NOMO-1 (cell line): ENCODE results near the gene DHRSX.
"Not testable (repeated sequence)": the region's sequence is repeated elsewhere in the genome, so short reads cannot be mapped to it uniquely, and the experiment has no call there.

Experiments used
- DNase-seq, 2 experiments: peaks; one replicate each; lab custom pipeline; 2025; ENCODE audit not compliant: unreplicated experiment in 2 of 2; lab: John Stamatoyannopoulos, UW

Gene DHRSX

DNA sequence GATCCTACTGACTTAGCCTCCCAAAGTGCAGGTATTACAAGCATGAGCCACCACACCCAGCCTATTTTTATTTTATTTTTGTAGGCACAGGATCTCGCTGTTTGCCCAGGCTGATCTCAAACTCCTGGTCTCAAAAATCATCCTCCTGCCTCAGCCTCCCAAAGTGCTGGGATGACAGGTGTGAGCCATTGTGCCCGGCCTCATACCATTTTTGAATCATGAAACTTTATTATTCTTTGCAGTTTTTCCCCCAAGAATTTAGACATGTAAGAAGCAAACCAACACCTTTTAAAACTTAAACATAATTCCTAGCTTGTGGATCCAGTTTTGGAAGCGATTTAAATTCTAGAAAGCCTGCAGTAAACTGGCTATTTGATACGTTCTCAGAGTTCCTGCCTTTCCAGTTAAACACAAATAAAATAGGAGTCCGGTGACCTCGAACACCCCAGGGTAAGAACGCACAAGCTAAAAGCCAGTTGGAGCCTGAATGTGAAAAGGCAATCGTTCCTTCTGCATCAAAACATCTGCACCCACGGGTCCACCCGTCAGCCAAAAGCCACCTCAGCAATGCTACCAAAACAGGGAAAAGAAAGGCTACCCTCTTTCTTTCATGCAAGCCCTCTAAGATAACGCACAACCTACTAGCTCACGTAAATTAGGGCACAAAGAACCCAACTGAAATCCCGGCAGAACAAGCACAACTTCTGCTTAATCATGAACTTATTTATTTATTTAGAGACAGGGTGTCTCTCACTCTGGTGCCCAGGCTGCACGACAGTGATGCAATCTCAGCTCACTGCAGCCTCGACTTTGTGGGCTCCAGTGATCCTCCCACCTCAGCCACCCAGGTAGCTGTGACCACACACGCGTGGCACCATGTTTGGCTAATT is 39.7 kb downstream of the DHRSX start:
- DNase-seq = not testable (repeated sequence)

DNA sequence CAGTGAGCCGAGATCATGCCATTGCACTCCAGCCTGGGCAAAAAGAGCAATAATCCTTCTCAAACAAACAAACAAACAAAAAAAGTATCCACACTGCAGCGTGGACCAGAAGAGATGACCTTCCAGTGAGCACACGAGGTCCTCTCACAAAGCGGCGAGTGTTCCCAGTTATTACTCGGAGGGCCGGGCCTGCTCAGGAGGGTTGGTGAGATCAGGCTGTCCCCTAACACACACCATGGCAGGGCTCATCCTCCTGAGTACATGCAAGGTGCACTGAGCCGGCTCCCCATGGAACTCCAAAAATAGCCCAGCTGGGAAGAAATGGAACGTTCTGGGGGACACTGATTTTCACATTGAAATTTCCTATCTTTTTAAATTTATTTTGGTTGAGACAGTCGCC is 40.7 kb downstream of the DHRSX start:
- not testable (repeated sequence) for DNase-seq

DNA sequence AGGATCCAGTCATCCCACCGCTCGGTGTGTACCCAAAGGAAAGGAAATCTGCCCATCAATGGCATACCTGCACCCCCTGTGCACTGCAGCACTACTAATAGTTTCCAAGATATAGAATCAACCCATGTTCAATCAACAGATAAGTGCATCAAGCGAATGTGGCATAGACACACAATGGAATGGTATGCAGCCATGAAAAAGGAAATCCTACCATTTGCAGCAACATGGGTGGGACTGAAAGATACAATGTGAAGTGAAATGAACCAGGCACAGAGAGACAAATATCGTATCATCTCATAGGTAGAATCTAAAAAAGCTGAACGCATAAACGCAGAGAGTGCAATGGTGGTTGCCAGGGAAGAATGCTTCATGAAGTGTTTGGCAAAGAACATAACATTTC is 42.5 kb downstream of the DHRSX start:
- DNase-seq = no peak

DNA sequence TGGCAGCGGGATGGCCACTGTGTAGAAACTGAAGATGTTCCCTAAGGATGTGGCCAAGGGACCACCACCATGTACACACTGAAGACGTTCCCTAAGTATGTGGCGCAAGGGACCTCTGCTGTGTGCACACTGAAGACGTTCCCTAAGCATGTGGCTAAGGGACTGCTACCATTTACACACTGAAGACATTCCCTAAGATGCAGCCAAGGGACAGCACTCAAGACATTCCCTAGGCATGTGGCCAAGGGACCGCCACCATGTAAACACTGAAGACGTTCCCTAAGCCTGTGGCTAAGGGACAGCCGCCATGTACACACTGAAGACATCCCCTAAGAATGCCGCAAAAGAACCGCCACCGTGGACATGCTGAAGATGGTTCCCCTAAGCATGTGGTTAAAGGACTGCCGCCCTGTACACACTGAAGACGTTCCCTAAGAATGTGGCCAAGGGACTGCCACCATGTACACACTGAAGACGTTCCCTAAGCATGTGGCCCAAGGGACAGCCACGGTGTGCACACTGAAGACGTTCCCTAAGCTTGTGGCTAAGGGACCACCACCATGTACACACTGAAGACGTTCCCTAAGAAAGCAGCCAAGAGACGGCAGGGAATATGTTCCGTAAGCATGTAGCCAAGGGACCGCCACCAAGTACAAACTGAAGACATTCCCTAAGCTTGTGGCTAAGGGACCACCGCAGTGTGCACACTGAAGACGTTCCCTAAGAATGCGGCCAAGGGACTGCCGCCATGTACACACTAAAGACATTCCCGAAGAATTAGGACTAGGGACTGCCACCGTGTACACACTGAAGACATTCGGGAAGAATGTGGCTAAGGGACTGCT is 43.3 kb downstream of the DHRSX start:
- no peak for DNase-seq

DNA sequence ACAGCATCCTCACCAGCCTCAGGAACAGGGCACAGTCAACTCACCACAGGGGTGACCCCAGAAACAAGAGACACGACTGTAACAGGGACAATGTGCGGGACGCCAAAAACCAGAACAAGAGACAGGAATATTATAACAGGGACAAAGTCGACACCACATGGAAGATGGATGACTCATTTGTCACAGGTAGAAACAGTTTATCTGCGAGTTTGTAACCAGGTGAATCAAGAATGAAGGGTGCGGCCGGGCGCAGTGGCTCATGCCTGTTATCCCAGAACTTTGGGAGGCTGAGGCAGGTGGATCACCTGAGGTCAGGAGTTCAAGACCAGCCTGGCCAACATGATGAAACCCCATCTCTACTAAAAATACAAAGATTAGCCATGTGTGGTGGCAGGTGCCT is 44.7 kb downstream of the DHRSX start:
- not testable (repeated sequence) for DNase-seq

DNA sequence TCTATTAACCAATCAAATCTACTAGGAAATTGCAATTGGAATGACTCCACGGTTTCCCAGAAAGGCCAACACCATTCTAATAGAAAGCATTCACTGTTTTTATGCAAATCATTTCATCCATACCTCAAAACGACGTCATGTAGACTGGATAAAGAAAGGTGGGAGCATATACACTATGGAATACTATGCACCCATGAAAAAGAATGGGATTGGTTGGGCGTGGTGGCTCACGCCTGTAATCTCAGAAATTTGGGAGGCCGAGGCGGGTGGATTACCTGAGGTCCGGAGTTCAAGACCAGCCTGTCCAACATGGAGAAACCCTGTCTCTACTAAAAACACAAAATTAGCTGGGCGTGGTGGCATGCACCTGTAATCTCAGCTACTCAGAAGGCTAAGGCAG is 46.2 kb downstream of the DHRSX start:
- not testable (repeated sequence) for DNase-seq

DNA sequence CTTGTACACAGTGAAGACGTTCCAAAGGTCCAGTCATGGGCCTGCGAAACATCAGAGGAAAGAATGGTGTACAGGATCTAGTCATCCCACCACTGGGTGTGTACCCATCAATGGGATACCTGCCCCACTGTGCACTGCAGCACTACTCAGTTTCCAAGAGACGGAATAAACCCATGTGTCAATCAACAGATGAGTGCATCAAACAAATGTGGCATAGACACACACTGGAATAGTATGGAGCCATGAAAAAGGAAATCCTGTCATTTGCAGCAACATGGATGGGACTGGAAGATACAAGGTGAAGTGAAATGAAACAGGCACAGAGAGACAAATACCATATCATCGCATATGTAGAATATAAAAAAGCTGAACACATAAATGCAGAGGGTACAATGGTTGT is 48.0 kb downstream of the DHRSX start:
- no peak for DNase-seq

DNA sequence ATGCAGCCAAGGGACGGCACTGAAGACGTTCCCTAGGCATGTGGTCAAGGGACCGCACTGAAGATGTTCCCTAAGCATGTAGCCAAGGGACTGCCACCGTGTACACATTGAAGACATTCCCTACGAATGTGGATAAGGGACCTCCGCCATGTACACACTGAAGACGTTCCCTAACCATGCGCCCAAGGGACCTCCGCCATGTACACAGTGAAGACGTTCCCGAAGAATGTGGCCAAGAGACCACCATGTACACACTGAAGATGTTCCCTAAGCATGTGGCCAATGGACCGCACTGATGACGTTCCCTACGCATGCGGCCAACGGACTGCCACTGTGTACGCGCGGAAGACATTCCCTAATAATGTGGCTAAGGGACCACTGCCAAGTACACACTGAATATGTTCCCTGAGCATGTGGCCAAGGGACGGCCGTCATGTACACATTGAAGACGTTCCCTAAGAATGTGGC is 48.4 kb downstream of the DHRSX start:
- DNase-seq = no peak

DNA sequence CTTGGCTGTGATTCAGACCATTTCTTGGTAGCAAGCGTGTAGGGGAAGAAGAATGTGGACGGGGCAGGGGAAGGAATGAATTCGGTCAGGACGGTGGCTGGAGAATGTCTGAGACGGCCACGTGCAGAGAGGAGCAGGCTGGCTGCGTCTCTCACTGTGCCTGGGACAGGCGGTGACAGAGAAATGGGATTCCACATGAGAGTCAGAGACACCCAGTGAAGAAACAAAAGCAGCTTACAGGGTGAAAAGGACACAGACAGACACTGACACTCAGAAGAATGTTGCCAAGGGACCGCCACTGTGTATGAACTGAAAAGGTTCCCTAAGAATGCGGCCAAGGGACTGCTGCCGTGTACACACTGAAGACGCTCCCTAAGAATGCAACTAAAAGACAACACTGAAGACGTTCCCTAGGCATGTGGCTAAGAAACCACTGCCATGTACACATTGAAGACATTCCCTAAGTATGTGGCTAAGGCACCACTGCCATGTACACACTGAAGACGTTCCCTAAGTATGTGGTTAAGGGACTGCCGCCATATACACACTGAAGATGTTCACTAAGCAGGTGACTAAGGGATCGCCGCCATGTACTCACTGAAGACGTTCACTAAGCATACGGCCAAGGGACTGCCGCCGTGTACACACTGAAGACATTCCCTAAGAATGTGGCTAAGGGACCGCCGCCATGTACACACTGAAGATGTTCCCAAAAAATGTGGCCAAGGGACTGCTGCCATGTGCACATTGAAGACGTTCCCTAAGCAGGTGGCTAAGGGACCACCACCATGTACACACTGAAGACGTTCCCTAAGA is 49.1 kb downstream of the DHRSX start:
- DNase-seq = no peak

DNA sequence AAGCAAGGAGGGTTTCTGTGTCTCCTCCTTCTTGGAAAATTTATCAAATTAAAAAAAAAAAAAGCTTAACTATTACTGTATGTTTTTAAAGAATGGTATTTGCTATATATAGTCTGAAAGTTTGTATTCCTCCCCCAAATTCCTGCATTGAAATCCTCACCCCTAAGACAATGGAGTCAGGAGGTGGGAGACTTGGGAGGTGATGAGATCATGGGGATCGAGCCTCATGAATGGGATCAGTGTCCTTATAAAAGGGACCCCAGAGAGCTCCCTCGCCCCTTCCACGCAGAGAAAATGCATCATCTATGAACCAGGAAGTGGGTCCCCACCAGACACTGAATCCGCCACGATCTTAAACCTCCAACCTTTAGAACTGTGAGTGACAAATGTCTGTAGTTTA is 50.1 kb downstream of the DHRSX start:
- no peak for DNase-seq

DNA sequence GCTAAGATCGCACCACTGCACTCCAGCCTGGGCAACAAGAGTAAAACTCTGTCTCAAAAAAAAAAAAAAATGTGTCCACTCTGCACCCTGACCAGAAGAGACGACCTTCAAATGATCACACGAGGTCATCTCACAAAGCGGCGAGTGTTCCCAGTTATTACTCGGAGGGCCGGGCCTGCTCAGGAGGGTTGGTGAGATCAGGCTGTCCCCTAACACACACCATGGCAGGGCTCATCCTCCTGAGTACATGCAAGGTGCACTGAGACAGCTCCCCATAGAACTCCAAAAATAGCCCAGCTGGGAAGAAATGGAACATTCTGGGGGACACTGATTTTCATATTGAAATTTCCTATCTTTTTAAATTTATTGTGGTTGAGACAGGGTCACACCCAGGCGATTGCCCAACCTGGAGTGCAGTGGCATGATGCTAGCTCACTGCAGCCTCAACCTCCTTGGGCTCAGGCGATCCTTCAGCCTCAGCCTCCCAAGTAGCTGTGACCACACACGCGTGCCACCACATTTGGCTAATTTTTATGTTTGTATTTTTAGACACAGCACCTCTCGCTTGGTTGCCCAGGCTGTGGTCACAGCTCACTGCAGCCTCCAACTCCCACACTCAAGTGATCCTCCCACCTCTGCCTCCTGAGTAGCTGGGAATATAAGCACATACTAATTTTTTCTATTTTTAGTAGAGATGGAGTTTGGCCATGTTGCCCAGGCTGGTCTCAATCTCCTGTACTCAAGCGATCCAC is 51.5 kb downstream of the DHRSX start:
- DNase-seq = no peak

DNA sequence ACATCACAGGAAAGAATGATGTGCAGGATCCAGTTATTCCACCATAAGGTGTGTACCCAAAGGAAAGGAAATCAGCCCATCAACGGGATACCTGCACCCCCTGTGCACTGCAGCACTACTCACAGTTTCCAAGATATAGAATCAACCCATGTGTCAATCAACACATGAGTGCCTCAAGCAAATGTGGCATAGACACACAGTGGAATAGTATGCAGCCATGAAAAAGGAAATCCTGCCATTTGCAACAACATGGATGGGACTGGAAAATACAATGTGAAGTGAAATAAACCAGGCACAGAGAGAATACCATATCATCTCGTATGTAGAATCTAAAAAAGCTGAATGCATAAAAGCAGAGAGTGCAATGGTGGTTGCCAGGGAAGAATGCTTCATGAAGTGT is 53.3 kb downstream of the DHRSX start:
- no peak for DNase-seq

DNA sequence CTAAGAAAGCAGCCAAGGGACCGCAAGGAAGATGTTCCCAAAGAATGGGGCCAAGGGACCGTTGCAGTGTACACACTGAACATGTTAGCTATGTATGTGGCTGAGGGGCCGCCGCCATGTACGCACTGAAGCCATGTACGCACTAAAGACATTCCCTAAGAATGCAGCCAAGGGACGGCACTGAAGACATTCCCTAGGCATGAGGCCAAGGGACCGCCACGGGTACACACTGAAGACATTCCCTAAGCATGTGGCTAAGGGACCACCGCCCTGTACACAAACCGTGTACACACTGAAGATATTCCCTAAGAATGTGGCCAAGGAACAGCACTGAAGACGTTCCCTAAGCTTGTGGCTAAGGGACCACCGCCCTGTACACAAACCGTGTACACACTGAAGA is 54.0 kb downstream of the DHRSX start:
- DNase-seq = no peak

DNA sequence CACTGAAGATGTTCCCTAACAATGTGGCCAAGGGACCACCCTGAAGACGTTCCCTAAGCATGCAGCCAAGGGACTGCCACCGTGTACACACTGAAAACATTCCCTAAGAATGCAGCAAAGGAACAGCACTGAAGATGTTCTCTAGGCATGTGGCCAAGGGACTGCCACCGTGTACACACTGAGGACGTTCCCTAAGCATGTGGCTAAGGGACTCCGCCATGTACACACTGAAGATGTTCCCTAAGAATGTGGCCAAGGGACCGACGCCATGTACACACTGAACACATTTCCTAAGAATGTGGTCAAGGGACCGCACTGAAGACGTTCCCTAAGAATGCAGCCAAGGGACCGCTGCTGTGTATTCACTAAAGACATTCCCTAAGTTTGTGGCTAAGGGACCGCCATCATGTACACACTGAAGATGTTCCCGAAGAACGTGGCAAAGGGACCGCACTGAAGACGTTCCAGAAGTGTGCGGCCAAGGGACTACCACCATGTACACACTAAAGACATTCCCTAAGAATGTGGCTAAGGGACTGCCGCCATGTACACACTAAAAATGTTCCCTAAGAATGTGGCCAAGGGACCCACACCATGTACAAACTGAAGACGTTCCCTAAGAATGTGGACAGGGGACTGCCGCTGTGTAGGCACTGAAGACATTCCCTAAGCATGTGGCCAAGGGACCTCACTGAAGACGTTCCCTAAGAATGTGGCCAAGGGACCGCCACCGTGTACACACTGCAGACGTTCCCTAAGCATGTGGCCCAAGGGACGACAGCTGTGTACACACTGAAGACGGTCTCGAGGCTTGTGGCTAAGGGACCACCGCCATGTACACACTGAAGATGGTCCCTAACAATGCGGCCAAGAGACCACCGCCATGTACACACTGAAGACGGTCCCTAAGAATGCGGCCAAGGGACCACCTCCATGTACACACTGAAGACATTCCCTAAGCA is 54.8 kb downstream of the DHRSX start:
- DNase-seq = no peak

DNA sequence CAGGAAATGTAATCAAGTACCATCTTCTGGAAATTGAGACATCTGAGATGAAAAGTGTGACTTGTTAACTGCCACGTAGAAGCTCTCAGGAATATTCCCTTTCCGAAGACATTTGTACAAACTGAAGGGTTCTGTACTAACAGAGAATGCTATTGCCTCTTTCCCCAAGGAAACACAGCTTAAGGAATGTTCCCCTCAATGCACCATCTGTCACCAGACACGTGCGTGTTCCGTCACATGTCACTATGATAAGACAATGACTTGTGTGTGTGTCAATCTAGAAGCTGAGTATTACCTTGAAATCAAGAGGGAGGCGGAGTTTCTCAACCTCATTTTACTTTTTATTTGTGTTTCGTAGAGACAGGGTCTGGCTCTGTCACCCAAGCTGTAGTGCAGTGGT is 58.1 kb downstream of the DHRSX start:
- no peak for DNase-seq

DNA sequence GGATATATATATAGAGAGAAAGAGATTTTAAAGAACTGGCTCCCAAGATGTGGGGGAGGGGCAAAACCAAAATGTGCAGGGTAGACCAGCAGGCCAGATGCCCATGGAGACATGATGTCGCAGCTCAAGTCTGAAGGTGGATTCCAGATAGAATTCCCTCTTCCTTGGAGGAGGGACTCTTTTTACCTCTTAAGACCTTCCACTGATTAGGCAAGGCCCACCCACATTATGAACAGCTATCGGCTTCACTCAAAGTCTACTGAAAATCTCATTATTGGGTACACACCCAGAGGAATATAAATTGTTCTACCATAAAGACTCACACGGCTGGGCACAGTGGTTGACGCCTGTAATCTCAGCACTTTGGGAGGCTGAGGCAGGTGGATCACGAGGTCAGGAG is 59.3 kb downstream of the DHRSX start:
- no peak for DNase-seq

DNA sequence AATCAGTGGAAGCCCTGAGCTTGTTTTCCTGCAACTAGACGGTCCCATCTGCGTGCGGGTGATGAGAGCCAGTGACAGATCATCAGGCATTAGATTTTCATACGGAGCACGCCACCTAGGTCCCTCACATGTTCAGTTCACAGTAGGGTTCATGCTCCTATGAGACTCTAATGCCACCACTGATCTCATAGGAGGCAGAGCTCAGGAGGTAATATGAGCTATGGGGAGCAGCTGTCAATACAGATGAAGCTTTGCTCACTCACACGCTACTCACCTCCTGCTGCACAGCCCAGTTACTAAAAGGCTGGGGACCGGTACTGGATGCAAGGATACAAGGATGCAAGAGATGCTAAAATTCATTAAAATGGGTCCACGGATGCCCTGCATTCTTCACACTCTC is 61.2 kb downstream of the DHRSX start:
- no peak for DNase-seq

DNA sequence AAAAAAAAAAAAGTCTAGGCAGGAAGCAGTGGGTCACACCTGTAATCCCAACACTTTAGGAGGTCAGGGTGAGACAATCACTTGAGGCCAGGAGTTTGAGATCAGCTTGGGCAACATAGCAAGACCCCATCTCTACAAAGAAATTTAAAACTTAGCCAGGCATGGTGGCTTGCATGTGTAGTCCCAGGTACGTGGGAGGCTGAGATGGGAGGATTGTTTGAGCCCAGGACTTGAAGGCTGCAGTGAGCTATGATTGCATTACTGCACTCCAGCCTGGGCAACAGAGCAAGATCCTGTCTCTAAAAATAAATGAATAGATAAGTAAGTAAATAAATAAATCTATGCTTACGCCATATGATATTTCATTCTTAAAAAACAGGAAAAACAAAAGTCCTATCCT is 65.3 kb downstream of the DHRSX start:
- DNase-seq = no peak
